ENCODE measurements around the gene KLK10.

GRCh38 chr19:51001515-51001914 is 18.0 kb downstream of the KLK10 start, which contains the start of gene KLK8:
- TF ChIP-seq CTCF (optimal IDR thresholded peaks at IDR 0.05 in 1 of 3, IDR thresholded peaks at IDR 0.05 in 1 of 3, conservative IDR thresholded peaks at IDR 0.05 in 1 of 3; ENCODE audit: extremely low read depth in 1 of 3, insufficient read depth in 2 of 3, low read length in 3 of 3) (no peak), EZH2 (IDR thresholded peaks at IDR 0.05; ENCODE audit: low read length) (no peak)
